B cell (primary cell): ENCODE data around the gene MED13.

Experiments used
- CTCF ChIP-seq: fragments of 200-600 bp; IDR thresholded peaks from one replicate; pipeline ENCODE4 v1.8.0; 2022; ENCODE audit warnings: antibody characterized with exemption, mild to moderate bottlenecking
- EZH2 ChIP-seq: IDR thresholded peaks from 2 replicates; pipeline ENCODE4 v1.6.1; 2012; ENCODE audit warnings: borderline replicate concordance, low read depth, mild to moderate bottlenecking, moderate library complexity, low read length; ENCODE audit not compliant: insufficient read depth, poor library complexity, severe bottlenecking

GRCh38 chr17:61980535-61980934, 84.5 kb downstream of the MED13 start:
- TF ChIP-seq CTCF = no peak
- no peak for TF ChIP-seq EZH2
